GM19025 (cell line): Measurements from ENCODE around the gene KLHL2.
"Not testable (repeated sequence)": the region's sequence is repeated elsewhere in the genome, so short reads cannot be mapped to it uniquely, and the experiment has no call there.

Experiments used
- ATAC-seq: cut with Tn5 transposase; IDR thresholded peaks from one replicate; pipeline ENCODE4 v1.9.1; 2021; ENCODE audit warnings: mild to moderate bottlenecking, low read depth, moderate library complexity; ENCODE audit not compliant: unreplicated experiment

The KLHL2 gene

DNA sequence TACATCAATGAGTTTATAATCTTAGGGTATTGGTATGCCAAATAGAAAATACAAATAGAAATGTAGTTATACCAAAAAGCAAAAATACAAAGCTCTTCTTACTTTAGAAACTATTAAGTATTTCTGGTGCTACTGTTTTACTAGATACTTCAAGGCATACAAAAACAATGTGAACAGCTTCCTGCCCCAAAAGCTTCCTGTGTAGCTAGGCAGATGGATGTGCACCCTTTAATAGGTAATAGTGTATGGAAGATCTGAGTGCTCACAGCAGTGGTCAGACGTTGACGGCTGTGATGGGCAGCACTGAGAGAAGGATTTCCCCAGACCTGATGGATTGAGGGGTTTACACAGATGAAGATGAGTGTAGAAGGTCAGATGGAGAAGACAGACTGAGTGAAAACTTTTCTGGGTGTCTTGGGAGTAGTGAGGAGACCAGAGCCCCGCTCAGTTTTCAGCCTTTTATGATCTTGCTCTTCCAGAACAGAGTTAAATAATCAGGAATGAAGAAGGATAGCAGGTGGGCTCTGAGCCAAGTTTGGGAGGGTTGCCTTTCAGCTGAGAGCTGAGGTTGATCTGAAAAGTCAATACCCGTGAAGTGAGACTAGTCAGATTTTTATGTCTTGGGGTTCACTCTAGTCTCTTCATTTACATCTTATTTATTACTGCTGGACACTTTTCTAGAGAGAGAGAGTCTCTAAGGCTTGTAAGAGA is 22.3 kb downstream of the KLHL2 start:
- ATAC-seq: not testable (repeated sequence)

DNA sequence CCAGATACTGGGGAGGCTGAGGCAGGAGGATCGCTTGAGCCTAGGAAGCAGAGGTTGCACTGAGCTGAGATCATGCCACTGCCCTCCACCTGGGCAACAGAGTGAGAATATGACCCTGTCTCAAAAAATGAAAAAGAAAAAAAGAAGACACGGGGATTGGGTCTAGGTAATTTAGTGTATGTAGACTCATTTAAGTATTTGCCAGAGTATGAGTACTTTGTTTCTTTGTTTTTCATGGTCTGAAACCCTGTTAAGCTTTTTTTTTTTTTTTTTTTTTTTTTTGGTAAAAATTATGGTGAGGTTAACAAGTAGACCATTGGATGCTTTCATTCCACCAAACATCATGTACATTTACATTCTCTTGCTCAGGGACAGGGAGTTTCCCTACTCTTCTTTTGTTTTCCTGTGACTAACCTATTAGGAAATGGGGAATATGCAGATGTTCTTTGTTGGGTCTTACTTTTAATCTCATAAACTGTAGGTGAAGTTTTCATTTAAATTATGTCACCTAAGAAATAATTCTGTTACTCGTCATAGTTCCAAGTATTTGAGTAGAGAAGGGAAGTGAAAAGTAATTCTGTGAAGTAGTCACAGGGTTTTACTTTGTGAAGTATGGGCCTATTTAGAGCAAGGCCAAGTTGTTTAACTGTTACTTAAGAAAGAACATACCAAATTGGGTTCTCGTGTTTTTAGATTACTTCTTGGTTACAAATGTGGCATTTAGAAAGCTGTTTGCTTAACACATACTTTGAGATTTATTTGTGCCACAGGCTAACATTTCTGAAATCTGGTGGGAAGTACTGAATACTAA is 25.5 kb downstream of the KLHL2 start:
- ATAC-seq: not testable (repeated sequence)

- no peak for ATAC-seq
Observed at GRCh38 chr4:165234766-165235165, 27.4 kb downstream of the KLHL2 start.

- ATAC-seq: not testable (repeated sequence)
Observed at GRCh38 chr4:165236852-165237251, 29.5 kb downstream of the KLHL2 start.

- ATAC-seq: peak; percentile 75
Observed at GRCh38 chr4:165238041-165238640, 30.8 kb downstream of the KLHL2 start.

DNA sequence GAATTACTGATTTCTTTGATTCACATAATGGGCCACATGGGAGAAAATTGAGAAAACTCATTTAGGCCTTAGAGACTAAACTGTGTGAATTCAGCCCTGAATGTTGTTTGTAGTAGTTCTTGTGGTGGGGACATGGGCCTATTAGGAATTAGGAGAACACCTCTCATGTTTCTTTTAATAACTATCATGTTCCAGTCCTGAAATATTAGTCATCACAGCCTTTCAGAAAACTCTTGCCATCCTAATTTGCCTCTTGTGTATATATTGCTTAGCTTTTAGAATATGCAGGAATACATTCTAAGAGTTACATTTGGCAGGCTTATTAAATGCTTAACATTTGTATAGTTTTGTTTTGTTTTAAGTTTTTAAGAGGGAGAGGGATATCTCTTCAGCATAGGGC is 33.4 kb downstream of the KLHL2 start:
- ATAC-seq: not testable (repeated sequence)

DNA sequence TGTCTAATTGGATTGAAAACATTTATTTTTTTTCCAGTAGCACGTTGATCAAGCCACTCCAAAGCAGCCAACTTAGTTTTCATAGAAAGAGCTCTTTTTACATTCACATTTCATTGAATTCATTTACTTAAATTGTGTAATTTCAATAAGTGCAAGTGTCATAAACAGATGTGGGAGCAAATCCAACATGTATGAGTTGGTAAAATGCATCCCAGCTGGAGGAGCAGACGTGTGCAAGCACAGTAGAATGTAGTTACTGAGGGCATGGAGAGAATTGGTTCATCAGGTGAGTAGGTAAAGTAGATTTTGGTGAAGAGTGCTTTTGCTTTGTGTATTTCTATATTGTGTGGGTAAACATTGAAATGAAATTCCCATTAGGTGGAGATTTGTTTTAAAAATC is 36.8 kb downstream of the KLHL2 start:
- ATAC-seq: not testable (repeated sequence)

DNA sequence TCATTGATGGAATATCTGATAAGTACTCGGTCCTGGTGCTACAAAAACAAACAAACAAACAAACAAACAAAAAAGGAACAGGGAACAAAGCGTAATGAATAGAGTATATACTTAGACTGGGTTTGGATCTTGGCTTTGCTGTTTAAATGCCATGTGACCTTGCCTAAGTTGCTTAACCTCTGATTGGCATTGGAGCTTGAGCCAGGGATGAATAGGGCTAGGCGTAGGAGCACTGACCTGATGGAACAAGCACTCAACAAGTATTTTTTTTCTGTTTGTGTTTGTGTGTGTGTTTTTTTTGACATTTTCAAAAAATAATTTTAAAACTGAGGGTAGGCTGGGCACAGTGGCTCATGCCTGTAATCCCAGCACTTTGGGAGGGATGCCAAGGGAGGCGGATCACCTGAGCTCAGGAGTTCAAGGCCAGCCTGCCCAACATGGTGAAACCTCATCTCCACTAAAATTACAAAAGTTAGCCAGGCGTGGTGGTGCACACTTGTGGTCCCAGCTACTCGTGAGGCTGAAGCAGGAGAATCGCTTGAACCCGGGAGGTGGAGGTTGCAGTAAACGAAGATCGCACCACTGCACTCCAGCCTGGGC is 37.3 kb downstream of the KLHL2 start:
- ATAC-seq: not testable (repeated sequence)

GRCh38 chr4:165248102-165248501 is 40.7 kb downstream of the KLHL2 start:
- no peak for ATAC-seq

- ATAC-seq: not testable (repeated sequence)
Observed at GRCh38 chr4:165248904-165249303, 41.5 kb downstream of the KLHL2 start.

GRCh38 chr4:165254771-165255170 is 47.4 kb downstream of the KLHL2 start:
- not testable (repeated sequence) for ATAC-seq

- ATAC-seq: peak; percentile 90
Observed at GRCh38 chr4:165255439-165255838, 48.1 kb downstream of the KLHL2 start.

- ATAC-seq: not testable (repeated sequence)
Observed at GRCh38 chr4:165256074-165256659, 48.8 kb downstream of the KLHL2 start.

DNA sequence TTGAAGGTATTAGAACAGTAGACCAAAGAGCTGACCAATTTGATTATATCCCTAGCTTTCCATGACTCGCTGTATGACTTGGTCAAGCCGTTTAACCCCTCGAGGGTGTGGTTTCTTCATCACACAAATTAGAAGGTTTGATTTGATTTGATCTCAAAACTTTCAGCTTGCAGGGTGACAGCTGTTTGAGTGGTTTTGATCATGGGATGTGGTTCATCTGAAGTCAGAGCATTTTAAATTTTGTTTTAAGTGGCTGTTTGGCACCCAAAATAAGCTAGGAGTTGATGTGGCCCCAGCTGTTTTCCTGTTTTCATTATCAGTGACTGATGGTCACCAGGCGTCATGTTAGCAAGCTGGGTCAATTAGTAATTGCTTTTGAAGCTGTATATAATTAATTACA is 52.4 kb downstream of the KLHL2 start:
- ATAC-seq: not testable (repeated sequence)

GRCh38 chr4:165262306-165262705 is 54.9 kb downstream of the KLHL2 start:
- not testable (repeated sequence) for ATAC-seq

DNA sequence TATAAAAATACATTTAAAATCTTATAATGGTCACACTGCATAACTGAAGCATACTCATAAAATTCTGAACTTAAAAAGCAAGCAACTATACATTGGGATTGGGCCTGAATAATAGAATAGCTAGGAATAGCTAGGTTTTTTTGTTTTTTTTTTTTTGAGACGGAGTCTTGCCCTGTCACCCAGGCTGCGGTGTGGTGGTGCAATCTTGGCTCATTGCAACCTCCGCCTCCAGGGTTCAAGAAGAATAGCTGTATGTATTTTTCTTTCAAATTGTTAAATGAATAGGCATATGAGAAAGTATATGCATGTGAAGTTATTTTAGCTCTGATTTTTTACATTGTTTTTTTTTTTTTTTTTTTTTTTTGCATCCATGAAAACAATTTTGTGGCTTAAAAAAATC is 56.1 kb downstream of the KLHL2 start:
- ATAC-seq: not testable (repeated sequence)

DNA sequence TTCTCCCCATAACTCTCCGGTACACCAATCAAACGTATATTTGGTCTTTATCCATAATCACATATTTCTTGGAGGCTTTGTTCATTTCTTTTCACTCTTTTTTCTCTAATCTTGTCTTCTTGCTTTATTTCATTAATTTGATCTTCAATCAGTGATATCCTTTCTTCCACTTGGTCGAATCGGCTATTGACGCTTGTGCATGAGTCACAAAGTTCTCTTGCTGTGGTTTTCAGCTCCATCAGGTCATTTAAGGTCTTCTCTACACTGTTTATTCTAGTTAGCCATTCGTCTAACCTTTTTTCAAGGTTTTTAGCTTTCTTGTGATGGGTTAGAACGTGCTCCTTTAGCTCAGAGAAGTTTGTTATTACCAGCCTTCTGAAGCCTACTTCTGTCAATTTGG is 62.6 kb downstream of the KLHL2 start:
- ATAC-seq: not testable (repeated sequence)

DNA sequence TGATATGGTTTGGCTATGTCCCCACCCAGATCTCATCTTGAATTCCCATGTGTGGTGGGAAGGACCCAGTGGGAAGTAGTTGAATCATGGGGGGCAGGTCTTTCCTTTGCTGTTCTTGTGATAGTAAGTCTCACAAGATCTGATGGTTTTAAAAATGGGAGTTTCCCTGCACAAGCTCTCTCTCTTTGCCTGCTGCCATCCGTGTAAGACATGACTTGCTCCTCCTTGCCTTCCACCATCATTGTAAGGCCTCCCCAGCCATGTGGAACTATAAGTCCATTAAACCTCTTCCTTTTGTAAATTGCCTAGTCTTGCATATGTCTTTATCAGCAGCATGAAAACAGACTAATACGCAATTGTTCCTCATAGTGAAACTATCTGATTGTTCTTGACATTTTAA is 66.1 kb downstream of the KLHL2 start:
- not testable (repeated sequence) for ATAC-seq

DNA sequence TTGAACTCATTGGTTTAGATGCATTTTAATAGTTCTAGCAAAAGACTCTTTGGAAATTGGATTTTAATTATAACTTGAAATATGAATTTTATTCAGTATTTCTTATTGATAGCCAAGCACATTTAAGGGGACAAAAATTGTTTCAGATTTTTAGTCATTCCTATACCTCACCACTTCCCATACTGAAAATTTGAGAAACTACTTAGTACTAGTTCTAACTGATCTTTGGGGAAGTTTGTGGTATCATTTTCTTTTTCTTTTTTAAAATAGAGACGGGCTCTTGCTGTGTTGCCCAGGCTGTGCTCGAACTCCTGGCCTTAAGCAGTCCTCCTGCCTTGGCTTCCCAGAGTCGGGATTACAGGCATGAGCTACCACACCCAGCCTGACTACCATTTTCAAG is 68.0 kb downstream of the KLHL2 start:
- ATAC-seq: not testable (repeated sequence)

- not testable (repeated sequence) for ATAC-seq
Observed at GRCh38 chr4:165279531-165279930, 72.2 kb downstream of the KLHL2 start.
